ENCODE measurements around the gene UBE2E2. TPM values are rescaled to one million over a fixed set of nuclear protein-coding genes. Genes with fewer than 3 reads are reported as not detected.

Gene UBE2E2
- polyA plus RNA-seq, 1 donor (not counting 4 experiments of a cell fraction or from before 2014, with no cell fraction given), result 63.2 TPM

DNA sequence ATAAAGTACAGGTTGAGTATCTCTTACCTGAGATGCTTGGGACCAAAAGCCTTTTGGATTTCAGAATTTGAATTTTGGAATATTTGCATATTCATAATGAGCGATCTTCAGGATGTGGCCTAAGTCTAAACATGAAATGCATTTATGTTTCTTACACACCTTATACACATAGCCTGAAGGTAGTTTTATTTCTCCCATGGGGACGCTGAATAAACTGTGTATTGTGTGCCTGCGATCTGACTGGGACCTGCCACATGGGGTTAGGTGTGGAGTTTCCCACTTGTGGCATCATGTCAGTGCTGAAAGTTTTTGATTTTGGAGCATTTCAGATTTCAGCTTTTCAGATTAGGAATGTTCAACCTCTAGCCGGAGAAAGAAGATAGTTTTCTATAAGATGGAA lies 35.5 kb downstream of the UBE2E2 start:
- dilution Hi-C loops (cut with MboI; ENCODE audit: extremely low pct_ligation_motif_present, low sequenced_read_pairs), result no loop called here
- H3K4me2 ChIP-seq (ENCODE audit: control insufficient read depth, extremely low read depth, insufficient read depth, low read depth, low read length), result no peak overlapping the region
- DNase-seq (ENCODE audit: low read depth, low spot score), result no peak
- H3K4me1 ChIP-seq (ENCODE audit: control insufficient read depth, extremely low read depth, insufficient read depth, low read length), result peaks cover 10% of the 10 kb centered on the region
- no peak overlapping the region for H3K9ac ChIP-seq (ENCODE audit: control insufficient read depth, extremely low read depth, insufficient read depth, low read length)
- no peaks in the 10 kb centered on the region for H3K9me3 ChIP-seq (ENCODE audit: control insufficient read depth, low read depth, low read length)
- no peaks in the 10 kb centered on the region for H3K27me3 ChIP-seq (ENCODE audit: control insufficient read depth, extremely low read depth, insufficient read depth, low read length)
- H3K4me3 ChIP-seq (ENCODE audit: control insufficient read depth in 2 of 3, extremely low read depth in 1 of 3, insufficient read depth in 2 of 3, low read depth in 1 of 3, low read length in 3 of 3), result no peak overlapping the region
- no peaks in the 10 kb centered on the region for H3K9me1 ChIP-seq (ENCODE audit: control insufficient read depth, extremely low read depth, insufficient read depth, low read length)
- TF ChIP-seq, protein P1, sequence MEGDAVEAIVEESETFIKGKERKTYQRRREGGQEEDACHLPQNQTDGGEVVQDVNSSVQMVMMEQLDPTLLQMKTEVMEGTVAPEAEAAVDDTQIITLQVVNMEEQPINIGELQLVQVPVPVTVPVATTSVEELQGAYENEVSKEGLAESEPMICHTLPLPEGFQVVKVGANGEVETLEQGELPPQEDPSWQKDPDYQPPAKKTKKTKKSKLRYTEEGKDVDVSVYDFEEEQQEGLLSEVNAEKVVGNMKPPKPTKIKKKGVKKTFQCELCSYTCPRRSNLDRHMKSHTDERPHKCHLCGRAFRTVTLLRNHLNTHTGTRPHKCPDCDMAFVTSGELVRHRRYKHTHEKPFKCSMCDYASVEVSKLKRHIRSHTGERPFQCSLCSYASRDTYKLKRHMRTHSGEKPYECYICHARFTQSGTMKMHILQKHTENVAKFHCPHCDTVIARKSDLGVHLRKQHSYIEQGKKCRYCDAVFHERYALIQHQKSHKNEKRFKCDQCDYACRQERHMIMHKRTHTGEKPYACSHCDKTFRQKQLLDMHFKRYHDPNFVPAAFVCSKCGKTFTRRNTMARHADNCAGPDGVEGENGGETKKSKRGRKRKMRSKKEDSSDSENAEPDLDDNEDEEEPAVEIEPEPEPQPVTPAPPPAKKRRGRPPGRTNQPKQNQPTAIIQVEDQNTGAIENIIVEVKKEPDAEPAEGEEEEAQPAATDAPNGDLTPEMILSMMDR (optimal IDR thresholded peaks at IDR 0.05 in 1 of 3, IDR thresholded peaks at IDR 0.05 in 1 of 3, conservative IDR thresholded peaks at IDR 0.05 in 1 of 3; ENCODE audit: extremely low read depth in 1 of 3, insufficient read depth in 2 of 3, low read length in 3 of 3), result no peak
- TF ChIP-seq EZH2 (IDR thresholded peaks at IDR 0.05; ENCODE audit: low read length), result no peak
- no peak overlapping the region for H3K27ac ChIP-seq (ENCODE audit: control insufficient read depth, insufficient read depth, low read length)
- H2AFZ ChIP-seq (ENCODE audit: control insufficient read depth, low read length), result no peak overlapping the region
- FAIRE-seq, result no peak
- H3K79me2 ChIP-seq (ENCODE audit: control insufficient read depth, insufficient read depth, low read length), result peaks cover 43% of the 10 kb centered on the region
- H3K36me3 ChIP-seq (ENCODE audit: control insufficient read depth in 2 of 2, extremely low read depth in 1 of 2, insufficient read depth in 2 of 2, low read length in 2 of 2), result no peaks in the 10 kb centered on the region
- H4K20me1 ChIP-seq (ENCODE audit: control insufficient read depth, extremely low read depth, insufficient read depth, low read length), result no peaks in the 10 kb centered on the region

DNA sequence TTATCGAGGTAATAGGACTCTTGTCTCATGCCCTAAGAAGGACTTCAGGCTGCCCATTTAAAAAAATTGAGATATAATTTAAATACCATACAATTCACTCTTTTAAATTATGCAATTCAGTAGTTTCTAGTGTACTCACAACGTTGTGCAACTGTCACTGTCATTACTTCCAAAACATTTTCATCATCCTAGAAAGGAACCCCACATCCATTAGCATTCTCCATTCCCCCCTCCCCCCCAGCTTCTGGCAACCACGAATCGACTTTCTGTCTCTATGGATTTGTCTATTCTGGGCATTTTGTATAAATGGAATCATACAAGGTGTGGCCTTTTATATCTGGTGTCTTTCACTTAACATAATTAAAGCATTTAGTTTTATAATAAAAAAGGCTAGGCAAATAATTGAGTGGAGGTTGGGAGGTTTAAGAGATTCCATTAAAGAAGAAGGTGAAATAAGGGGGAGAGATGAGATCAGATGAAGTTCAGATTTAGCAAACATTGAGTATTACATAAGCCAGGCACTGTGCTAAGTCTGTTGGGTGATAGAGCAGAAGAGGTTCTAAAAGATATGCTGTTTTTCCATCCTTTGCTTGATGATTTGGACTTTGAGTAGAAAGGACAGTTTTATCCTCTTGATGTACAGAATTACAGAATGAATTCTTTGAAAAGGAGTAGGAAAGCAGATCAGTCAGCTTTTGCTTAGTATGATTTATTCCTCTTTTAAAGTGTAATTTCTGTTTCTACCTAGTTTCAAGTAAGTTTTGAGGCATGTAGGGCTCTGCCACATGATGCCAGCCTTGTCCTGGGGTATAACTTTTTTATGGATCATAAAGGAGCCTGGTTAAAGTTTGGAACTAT lies 36.3 kb downstream of the UBE2E2 start:
- Histone ChIP-seq H3K79me2 (ENCODE audit: control insufficient read depth, insufficient read depth, low read length) (peaks cover 40% of the 10 kb centered on the region), H3K9ac (ENCODE audit: control insufficient read depth, extremely low read depth, insufficient read depth, low read length) (no peak overlapping the region), H4K20me1 (ENCODE audit: control insufficient read depth, extremely low read depth, insufficient read depth, low read length) (no peaks in the 10 kb centered on the region), H3K27ac (ENCODE audit: control insufficient read depth, insufficient read depth, low read length) (no peak overlapping the region), H3K4me3 (ENCODE audit: control insufficient read depth in 2 of 3, extremely low read depth in 1 of 3, insufficient read depth in 2 of 3, low read depth in 1 of 3, low read length in 3 of 3) (no peak overlapping the region), H3K9me1 (ENCODE audit: control insufficient read depth, extremely low read depth, insufficient read depth, low read length) (no peaks in the 10 kb centered on the region), H3K4me2 (ENCODE audit: control insufficient read depth, extremely low read depth, insufficient read depth, low read depth, low read length) (no peak overlapping the region), H3K4me1 (ENCODE audit: control insufficient read depth, extremely low read depth, insufficient read depth, low read length) (peaks cover 10% of the 10 kb centered on the region), H3K9me3 (ENCODE audit: control insufficient read depth, low read depth, low read length) (no peaks in the 10 kb centered on the region), H2AFZ (ENCODE audit: control insufficient read depth, low read length) (no peak overlapping the region), H3K27me3 (ENCODE audit: control insufficient read depth, extremely low read depth, insufficient read depth, low read length) (no peaks in the 10 kb centered on the region), H3K36me3 (ENCODE audit: control insufficient read depth in 2 of 2, extremely low read depth in 1 of 2, insufficient read depth in 2 of 2, low read length in 2 of 2) (no peaks in the 10 kb centered on the region)
- DNase-seq (ENCODE audit: low read depth, low spot score) (no peak), FAIRE-seq (no peak)
- dilution Hi-C loops (cut with MboI; ENCODE audit: extremely low pct_ligation_motif_present, low sequenced_read_pairs), result no loop called here
- TF ChIP-seq EZH2 (IDR thresholded peaks at IDR 0.05; ENCODE audit: low read length), result no peak
- TF ChIP-seq, protein P1 (optimal IDR thresholded peaks at IDR 0.05 in 1 of 3, IDR thresholded peaks at IDR 0.05 in 1 of 3, conservative IDR thresholded peaks at IDR 0.05 in 1 of 3; ENCODE audit: extremely low read depth in 1 of 3, insufficient read depth in 2 of 3, low read length in 3 of 3), result no peak

Measured in keratinocyte (primary cell).